Thoracic aorta (tissue), 2 donors: Measurements from ENCODE around the gene ELAVL2. TPM values are rescaled to one million over a fixed set of nuclear protein-coding genes. Genes with fewer than 3 reads are reported as not detected.

Experiments
- ATAC-seq: fragments of 150-250 bp; one replicate; pipeline ENCODE4 v1.8.0; 2017; ENCODE audit warnings: low read depth; ENCODE audit not compliant: insufficient number of reproducible peaks, low FRiP score
- DNase-seq: peaks from one replicate; pipeline ENCODE4 v3.0.0-alpha.2; 2020; ENCODE audit warnings: low spot score
- H3K27ac ChIP-seq, 2 donors: fragments of 200-600 bp; sonication (generic); 1 replicate in 1 of 2; 2 replicates in 1 of 2; pipeline ENCODE4 v1.5.1; 2016; ENCODE audit warnings: mild to moderate bottlenecking in 2 of 2, moderate library complexity in 2 of 2
- H3K27me3 ChIP-seq: fragments of 200-600 bp; sonication (generic); replicated peaks from 2 replicates; pipeline ENCODE4 v1.6.0; 2016; ENCODE audit warnings: mild to moderate bottlenecking; ENCODE audit not compliant: insufficient read depth
- H3K36me3 ChIP-seq: fragments of 200-600 bp; sonication (generic); one replicate; pipeline ENCODE4 v1.5.1; 2016
- H3K4me1 ChIP-seq, 2 donors: fragments of 200-600 bp; sonication (generic); 1 replicate in 1 of 2; 2 replicates in 1 of 2; pipeline versions ENCODE4 v1.5.1 to v1.6.0; 2016; ENCODE audit warnings: low read depth in 2 of 2, mild to moderate bottlenecking in 1 of 2; ENCODE audit not compliant: control insufficient read depth in 1 of 2
- H3K4me3 ChIP-seq: fragments of 200-600 bp; sonication (generic); 2 replicates; pipeline ENCODE4 v1.5.1; 2016; ENCODE audit warnings: mild to moderate bottlenecking
- H3K9me3 ChIP-seq: fragments of 200-600 bp; sonication (generic); 2 replicates; pipeline ENCODE4 v1.5.1; 2016
- CTCF ChIP-seq: fragments of 200-600 bp; sonication (generic); IDR thresholded peaks from one replicate; pipeline ENCODE4 v1.5.1; 2019; ENCODE audit warnings: antibody characterized with exemption
- total RNA-seq, 2 donors: library from RNA; depleted of rRNA; stranded (reverse); fragments of >200 nt; gene quantifications; one replicate each; pipeline versions ENCODE4 v1.1.0 to v1.2.3, GENCODE V29; 2016

ELAVL2 gene
- total RNA-seq, 2 donors from 2014 or later: not detected

GRCh38 chr9:23665635-23666034 is 160.4 kb downstream of the ELAVL2 start:
- Histone ChIP-seq H3K36me3 (no peaks in the 10 kb centered on the region), H3K27ac (no peak overlapping the region), H3K4me1 (no peaks in the 10 kb centered on the region), H3K27me3 (no peaks in the 10 kb centered on the region), H3K4me3 (no peak overlapping the region), H3K9me3 (no peaks in the 10 kb centered on the region)
- no peak for TF ChIP-seq CTCF
- ATAC-seq (no peak), DNase-seq (no peak)

- no peak for DNase-seq
- ATAC-seq: no peak
- H3K9me3 ChIP-seq: no peaks in the 10 kb centered on the region
- H3K4me3 ChIP-seq: no peak overlapping the region
- no peaks in the 10 kb centered on the region for H3K36me3 ChIP-seq
- H3K27me3 ChIP-seq: no peaks in the 10 kb centered on the region
- TF ChIP-seq CTCF: no peak
- no peak overlapping the region for H3K27ac ChIP-seq
- no peaks in the 10 kb centered on the region for H3K4me1 ChIP-seq
These were observed 161.0 kb downstream of the ELAVL2 start for GRCh38 chr9:23665051-23665450.

- Histone ChIP-seq H3K4me1 (no peaks in the 10 kb centered on the region), H3K27me3 (no peaks in the 10 kb centered on the region), H3K4me3 (no peak overlapping the region), H3K36me3 (no peaks in the 10 kb centered on the region), H3K27ac (no peak overlapping the region), H3K9me3 (no peaks in the 10 kb centered on the region)
- DNase-seq: no peak
- ATAC-seq: no peak
- no peak for TF ChIP-seq CTCF
These were observed 162.1 kb downstream of the ELAVL2 start for GRCh38 chr9:23663946-23664345.

DNA sequence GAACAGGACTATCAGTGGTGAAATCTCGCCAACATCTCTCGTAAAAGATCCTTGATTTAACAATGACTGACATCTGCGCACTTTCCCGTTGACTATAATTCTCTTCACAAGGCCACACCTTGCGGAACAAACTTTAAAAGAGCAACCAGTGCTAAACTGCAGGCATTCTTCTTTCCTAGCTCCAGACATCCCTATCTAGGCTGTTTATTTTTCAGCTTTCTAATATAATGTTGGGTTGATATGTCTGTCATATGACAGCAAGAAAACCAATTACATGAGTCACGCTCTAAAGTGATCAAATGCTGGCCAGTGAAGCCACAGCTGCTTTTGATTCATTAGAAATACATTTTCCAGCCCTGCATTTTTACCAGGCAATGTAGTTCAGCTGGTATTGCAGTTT is 162.5 kb downstream of the ELAVL2 start:
- Histone ChIP-seq H3K4me3 (no peak overlapping the region), H3K4me1 (no peaks in the 10 kb centered on the region), H3K36me3 (no peaks in the 10 kb centered on the region), H3K27me3 (no peaks in the 10 kb centered on the region), H3K27ac (no peak overlapping the region), H3K9me3 (no peaks in the 10 kb centered on the region)
- DNase-seq (no peak), ATAC-seq (no peak)
- TF ChIP-seq CTCF: no peak

- Histone ChIP-seq H3K27ac (no peak overlapping the region), H3K36me3 (no peaks in the 10 kb centered on the region), H3K27me3 (no peaks in the 10 kb centered on the region), H3K4me1 (no peaks in the 10 kb centered on the region), H3K4me3 (no peak overlapping the region), H3K9me3 (no peaks in the 10 kb centered on the region)
- TF ChIP-seq CTCF: no peak
- DNase-seq: no peak
- no peak for ATAC-seq
These were observed 162.9 kb downstream of the ELAVL2 start for GRCh38 chr9:23663125-23663524.
